ENCODE data around the gene COPG2.

The COPG2 gene

DNA sequence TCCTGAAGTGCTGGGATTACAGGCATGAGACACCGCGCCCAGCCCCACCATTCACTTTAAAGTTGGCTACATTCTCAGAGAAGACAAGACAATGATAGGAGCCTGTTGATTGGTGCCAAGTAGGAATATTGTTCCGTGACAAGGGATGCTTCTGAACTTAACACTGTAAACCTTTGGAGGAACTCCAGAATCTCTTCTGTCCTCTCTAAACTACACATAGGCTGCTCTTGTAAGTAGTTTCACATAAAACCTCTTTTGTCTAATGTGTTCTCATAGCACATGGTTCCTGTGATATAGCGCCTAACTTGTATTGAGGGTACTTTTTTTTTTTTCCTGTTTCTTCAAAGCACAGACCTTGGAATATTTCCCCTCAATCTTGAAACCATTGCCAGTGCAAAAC is 3.6 kb upstream of the COPG2 start:
- no peak for DNase-seq (ENCODE audit: low read depth)

DNA sequence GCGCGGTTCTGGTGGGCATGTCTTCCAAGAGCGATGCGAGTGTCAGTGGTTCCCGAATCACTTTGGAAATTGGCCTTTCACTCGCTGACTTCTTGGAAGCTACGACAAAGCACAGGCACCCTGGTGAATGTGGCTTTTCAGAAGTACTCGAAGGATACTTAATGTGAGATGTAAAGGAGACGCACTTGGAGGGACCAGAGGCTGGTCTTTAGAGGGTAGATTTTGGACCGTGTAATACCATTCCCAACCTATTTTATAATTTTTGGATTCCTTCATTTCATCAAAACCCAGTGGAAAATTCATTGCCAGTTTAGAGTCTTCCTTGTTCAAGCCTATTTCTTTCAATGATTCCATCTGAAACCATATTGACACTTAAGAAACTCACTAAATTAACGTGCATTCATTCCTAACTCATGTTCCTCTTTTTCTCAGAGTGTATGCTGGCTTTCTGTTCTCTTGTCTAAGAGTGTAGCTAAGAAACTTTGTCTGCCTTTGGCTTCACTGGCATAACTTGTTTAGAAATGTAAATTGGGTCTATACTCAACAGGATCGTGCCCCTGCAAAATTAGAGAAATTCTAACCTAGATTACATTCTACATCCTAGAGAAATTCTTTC is 645 bp upstream of the COPG2 start:
- DNase-seq (ENCODE audit: low read depth) = peak; percentile 12
- H3K4me3 ChIP-seq (ENCODE audit: low read length) = peak overlapping the region; percentile 76
- TF ChIP-seq, protein P1, sequence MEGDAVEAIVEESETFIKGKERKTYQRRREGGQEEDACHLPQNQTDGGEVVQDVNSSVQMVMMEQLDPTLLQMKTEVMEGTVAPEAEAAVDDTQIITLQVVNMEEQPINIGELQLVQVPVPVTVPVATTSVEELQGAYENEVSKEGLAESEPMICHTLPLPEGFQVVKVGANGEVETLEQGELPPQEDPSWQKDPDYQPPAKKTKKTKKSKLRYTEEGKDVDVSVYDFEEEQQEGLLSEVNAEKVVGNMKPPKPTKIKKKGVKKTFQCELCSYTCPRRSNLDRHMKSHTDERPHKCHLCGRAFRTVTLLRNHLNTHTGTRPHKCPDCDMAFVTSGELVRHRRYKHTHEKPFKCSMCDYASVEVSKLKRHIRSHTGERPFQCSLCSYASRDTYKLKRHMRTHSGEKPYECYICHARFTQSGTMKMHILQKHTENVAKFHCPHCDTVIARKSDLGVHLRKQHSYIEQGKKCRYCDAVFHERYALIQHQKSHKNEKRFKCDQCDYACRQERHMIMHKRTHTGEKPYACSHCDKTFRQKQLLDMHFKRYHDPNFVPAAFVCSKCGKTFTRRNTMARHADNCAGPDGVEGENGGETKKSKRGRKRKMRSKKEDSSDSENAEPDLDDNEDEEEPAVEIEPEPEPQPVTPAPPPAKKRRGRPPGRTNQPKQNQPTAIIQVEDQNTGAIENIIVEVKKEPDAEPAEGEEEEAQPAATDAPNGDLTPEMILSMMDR (conservative IDR thresholded peaks at IDR 0.05; ENCODE audit: low read length) = no peak

More for the DNA sequence above, 3.6 kb upstream of the COPG2 start:
- H3K4me3 ChIP-seq (ENCODE audit: low read length) = no peak overlapping the region
- TF ChIP-seq, protein P1 (conservative IDR thresholded peaks at IDR 0.05; ENCODE audit: low read length) = no peak

DNA sequence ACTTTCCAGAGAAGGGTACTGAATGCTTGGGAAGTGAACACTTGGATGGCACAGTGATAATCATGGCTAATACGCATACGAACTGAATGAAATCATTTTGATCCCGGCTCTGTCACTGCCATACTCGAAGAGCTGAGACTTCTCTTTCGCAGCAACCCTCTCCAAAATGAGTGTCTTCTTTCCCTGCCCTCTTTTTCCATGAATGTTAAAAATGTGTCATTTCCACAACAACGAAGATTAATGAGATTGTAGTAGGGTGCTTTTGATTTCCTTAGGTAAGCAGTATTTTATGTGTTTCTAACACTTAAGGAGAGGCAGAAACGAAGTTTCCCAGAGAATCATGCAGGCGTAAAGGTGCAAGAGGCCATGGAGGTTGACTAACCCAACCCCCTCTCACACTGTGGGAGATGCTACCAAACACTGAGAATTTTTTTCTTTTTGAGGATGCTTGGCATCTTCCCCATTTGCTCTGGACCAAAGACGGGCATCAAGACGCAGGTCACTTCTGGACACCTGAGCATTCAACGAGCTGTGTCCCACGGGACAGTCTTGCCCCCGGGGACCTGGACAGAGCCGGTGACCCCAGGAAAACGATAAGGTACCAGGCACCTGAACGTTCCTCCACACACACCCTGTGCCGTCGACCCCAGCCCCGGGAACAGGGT is 823 bp downstream of the COPG2 start:
- peak overlapping the region; percentile 82 for H3K4me3 ChIP-seq (ENCODE audit: low read length)
- no peak for DNase-seq (ENCODE audit: low read depth)
- TF ChIP-seq, protein P1 (conservative IDR thresholded peaks at IDR 0.05; ENCODE audit: low read length) = no peak

DNA sequence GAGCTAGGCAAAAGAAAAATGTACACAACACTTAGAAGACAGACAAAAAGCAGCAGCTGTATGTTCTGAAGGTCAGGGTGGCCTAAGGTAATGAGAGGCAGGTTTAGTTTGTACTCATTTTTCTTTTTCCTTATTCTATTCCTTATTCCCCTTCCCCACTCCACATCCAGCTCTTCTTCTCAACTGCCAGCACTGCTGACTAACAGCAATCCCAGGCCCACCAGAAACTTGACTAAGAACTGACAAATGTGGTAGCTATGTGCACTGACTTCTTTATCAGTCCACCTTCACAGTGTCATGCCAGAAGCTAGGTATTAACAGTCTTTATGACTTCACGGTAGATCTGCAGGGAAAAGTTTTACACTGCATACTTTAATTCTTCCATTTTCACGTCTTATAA is 6.1 kb downstream of the COPG2 start:
- TF ChIP-seq, protein P1 (conservative IDR thresholded peaks at IDR 0.05; ENCODE audit: low read length) = no peak
- H3K4me3 ChIP-seq (ENCODE audit: low read length) = no peak overlapping the region
- DNase-seq (ENCODE audit: low read depth) = no peak

DNA sequence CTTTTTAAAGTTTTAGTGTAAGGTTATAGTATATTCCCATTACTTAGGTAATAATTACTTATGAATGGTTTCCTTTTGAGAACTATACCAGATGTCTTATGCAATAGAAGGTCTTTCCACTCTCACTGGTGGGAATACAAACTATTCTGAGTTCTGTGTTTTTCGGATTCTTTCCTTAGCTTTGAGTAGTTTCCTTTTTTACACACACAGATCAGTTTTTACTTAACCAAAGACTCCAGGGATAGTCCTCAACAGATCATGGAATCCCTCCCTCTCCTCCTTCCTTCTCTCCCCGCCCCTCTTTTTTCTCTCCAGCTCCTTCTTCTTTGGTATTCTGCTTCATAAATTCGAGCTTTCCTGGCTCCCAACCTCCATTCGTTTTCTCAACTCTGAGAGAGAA is 13.3 kb downstream of the COPG2 start:
- TF ChIP-seq, protein P1 (conservative IDR thresholded peaks at IDR 0.05; ENCODE audit: low read length) = no peak
- H3K4me3 ChIP-seq (ENCODE audit: low read length) = no peak overlapping the region
- DNase-seq (ENCODE audit: low read depth) = no peak

DNA sequence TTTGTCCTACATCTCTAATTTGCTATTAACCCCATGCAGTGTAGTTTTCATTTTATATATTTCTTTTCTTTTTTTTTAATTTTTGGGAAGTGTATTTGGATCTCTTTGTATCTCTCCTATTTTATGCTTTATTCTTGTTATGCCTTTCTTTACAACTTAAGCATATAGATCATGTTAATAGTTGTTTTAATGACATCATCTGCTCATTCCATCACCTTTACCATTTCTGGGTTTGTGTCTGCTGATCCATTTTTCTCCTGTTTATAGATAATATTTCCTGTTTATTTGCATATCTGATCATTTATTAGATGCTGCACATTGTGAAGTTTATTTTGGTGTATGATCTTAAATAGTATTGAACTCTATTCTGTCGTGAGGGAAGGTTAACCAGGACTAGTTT is 13.7 kb downstream of the COPG2 start:
- H3K4me3 ChIP-seq (ENCODE audit: low read length) = no peak overlapping the region
- TF ChIP-seq, protein P1 (conservative IDR thresholded peaks at IDR 0.05; ENCODE audit: low read length) = no peak
- no peak for DNase-seq (ENCODE audit: low read depth)

DNA sequence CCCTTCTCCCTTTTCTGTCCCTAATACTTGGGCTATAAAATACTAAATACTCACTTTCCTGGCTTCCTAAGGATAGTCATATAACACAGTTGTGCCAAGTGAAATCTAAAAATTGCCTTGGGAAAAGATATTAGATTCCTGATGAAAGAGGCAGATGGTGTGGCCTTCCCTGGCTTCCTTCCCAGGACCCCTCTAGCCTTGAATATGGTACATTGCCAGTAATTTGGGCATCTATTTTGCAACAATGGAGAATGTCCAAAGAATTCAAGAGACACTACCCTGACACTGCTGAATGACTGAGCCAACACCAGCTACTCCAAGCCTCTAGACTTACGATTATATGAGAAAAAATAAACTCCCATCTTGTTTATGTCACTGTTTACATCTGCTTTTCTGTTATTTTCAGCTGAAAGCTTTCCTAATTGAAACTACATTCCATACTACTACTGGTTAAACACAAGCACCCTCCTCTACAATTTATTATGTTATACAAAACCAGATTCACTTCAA is 17.9 kb downstream of the COPG2 start:
- DNase-seq (ENCODE audit: low read depth) = no peak
- no peak overlapping the region for H3K4me3 ChIP-seq (ENCODE audit: low read length)
- TF ChIP-seq, protein P1 (conservative IDR thresholded peaks at IDR 0.05; ENCODE audit: low read length) = no peak
